Gastrocnemius medialis (tissue), 4 donors: ENCODE measurements around the gene CCDC150.

Experiments used
- CTCF ChIP-seq, 5 experiments: fragments of 450-650 bp in 3 of 5; fragments of 200-600 bp in 2 of 5; sonication (generic) in 2 of 5; IDR thresholded peaks in 4 of 5; conservative IDR thresholded peaks in 1 of 5; 1 replicate in 4 of 5; 2 replicates in 1 of 5; pipeline ENCODE4 v1.5.1; 2016 to 2019; ENCODE audit warnings: antibody characterized with exemption in 5 of 5, mild to moderate bottlenecking in 3 of 5, moderate library complexity in 3 of 5
- POLR2A ChIP-seq, 2 donors: fragments of 450-650 bp; IDR thresholded peaks; one replicate each; pipeline ENCODE4 v1.6.1; 2017; ENCODE audit warnings: antibody characterized with exemption in 2 of 2, mild to moderate bottlenecking in 2 of 2, moderate library complexity in 2 of 2

DNA sequence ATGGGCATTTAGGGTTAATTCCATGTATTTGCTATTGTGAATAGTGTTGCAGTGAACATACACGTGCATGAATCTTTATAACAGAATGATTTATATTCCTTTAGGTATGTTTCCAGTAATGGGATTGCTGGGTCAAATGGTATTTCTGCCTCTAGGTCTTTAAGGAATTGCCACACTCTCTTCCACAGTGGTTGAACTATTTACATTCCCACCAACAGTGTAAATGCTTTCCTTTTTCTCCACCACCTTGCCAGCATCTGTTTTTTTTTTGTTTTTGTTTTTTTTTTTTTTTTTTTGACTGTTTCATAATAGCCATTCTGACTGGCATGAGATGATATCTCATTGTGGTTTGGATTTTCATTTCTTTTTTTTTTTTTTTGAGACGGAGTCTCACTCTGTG lies 97.5 kb downstream of the CCDC150 start:
- no peak for TF ChIP-seq CTCF (IDR thresholded peaks at IDR 0.05 in 4 of 5, conservative IDR thresholded peaks at IDR 0.05 in 1 of 5)
- TF ChIP-seq POLR2A (IDR thresholded peaks at IDR 0.05) = no peak
